Measurements from ENCODE around the gene RAD51C. TPM values are rescaled to one million over a fixed set of nuclear protein-coding genes. Genes with fewer than 3 reads are reported as not detected.
A peak's percentile ranks its signal among the peaks of the same experiment; 100 is the strongest.

The RAD51C gene
- total and polyA plus RNA-seq, 10 of the 15 experiments (the other 5 are each of a cell fraction or from before 2014, with no cell fraction given): 59.6 to 267 (median 106) TPM

- TF ChIP-seq WRNIP1 (IDR thresholded peaks at IDR 0.05; ENCODE audit: borderline replicate concordance, low read depth, low read length) (no peak), SIX5 (IDR thresholded peaks at IDR 0.05; ENCODE audit: low read depth, low read length, severe bottlenecking) (no peak), MYB (IDR thresholded peaks at IDR 0.05; ENCODE audit: borderline replicate concordance, low read depth, low read length) (no peak), RELB (IDR thresholded peaks at IDR 0.05; ENCODE audit: low read depth) (peak; percentile 41; the same call in 1 of the 2 replicates), PBX3 (IDR thresholded peaks at IDR 0.05; ENCODE audit: insufficient replicate concordance, low read depth, low read length) (no peak), ELK1 (IDR thresholded peaks at IDR 0.05; ENCODE audit: low read depth, low read length) (no peak), ZBTB33 (IDR thresholded peaks at IDR 0.05) (no peak), ZNF217 (IDR thresholded peaks at IDR 0.05) (peak; percentile 65; the same call in 1 of the 2 replicates), IKZF1 (conservative IDR thresholded peaks at IDR 0.05) (peak; percentile 78), ZNF592 (IDR thresholded peaks at IDR 0.05) (no peak), GATAD2B (conservative IDR thresholded peaks at IDR 0.05; ENCODE audit: low read depth) (0 out of 2 replicates have a peak, but pooled peaks have one; percentile 27), REST (IDR thresholded peaks at IDR 0.05; ENCODE audit: low read depth, low read length) (no peak)
Observed at GRCh38 chr17:58706351-58707140, 14.1 kb downstream of the RAD51C start (continued).

Data from GM12878 (cell line).